GM19035 (cell line): ENCODE measurements around the gene VSTM2A.
"Not testable (repeated sequence)": the region's sequence is repeated elsewhere in the genome, so short reads cannot be mapped to it uniquely, and the experiment has no call there.

Experiments
- ATAC-seq: cut with Tn5 transposase; IDR thresholded peaks from one replicate; pipeline ENCODE4 v1.9.1; 2021; ENCODE audit not compliant: unreplicated experiment

Gene VSTM2A, protein sequence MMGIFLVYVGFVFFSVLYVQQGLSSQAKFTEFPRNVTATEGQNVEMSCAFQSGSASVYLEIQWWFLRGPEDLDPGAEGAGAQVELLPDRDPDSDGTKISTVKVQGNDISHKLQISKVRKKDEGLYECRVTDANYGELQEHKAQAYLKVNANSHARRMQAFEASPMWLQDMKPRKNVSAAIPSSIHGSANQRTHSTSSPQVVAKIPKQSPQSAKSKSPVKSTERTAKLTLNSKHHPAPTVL

DNA sequence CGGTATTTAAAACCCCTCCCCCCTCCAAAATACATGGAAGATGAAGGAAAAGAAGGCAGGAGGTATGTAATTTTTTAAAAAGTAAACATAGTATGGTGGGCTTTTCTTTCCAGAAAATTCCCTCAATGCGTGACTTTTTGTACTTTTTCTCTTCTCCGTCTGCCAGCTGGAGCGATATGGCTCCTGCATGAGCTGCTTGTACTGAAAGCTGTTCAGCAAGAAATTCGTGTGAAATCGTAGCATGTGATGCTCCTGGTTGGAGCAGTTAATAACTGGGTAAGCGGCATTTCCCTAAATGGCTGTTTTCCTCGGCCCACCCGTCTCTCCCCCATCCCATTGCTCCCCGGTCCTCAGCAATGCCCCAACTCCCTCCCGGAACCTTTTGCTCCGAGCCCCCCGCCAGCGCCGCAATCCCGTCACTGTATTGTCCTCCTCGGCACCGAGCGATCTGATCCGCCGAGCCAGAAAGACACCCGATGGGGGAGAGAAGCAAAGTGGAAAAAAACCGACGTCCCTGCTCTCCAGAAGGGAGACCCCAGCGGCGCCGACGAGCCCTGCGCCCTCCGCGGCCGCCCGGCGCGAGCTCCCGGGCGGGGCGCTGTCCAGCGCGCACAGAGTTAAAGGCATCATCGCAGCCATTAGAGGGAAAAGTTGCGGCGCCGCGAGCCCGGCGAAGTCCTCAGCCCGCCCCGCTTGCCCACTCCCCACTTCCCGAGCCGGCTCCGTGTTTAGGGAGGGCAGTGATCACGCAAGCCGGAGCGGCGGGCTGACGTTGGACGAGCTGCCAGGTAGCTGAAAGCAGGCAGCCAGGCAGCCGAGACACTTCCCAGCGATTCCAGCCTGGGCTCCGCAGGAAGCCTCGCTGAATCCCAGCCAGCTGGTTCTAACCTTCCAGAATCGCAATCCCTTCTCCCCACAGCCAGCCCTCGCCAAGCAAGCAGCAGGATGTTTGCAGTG is at the start of gene VSTM2A:
Gene VSTM2A, plus strand, starts transcription at position 707 of the 957 bp plus-strand sequence. CDS start 356 bp downstream, outside the sequence.
- ATAC-seq = no peak

GRCh38 chr7:54504531-54504930 is 37.6 kb upstream of the VSTM2A start:
- ATAC-seq = not testable (repeated sequence)

DNA sequence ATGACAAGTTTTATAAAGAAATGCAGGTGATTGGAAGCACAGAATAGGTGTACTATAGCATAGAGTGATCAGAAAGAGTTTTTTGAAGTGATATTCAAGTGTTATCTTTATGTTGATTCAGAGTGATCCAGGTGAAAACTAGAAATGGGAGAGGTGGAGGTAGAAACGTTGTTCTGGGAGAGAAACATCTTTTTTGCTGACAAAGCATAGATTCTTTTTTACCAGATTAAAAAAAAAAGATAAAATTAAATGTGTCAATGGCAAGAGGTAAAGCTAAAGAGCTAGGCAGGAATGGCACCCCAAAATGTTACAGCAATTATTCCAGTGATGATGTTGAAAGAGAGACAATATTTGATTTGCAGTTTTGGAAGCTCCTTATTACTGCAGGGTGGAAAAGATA is 12.6 kb upstream of the VSTM2A start:
- ATAC-seq = no peak

- ATAC-seq = no peak
Measured at GRCh38 chr7:54538122-54538521, 4.1 kb upstream of the VSTM2A start.

DNA sequence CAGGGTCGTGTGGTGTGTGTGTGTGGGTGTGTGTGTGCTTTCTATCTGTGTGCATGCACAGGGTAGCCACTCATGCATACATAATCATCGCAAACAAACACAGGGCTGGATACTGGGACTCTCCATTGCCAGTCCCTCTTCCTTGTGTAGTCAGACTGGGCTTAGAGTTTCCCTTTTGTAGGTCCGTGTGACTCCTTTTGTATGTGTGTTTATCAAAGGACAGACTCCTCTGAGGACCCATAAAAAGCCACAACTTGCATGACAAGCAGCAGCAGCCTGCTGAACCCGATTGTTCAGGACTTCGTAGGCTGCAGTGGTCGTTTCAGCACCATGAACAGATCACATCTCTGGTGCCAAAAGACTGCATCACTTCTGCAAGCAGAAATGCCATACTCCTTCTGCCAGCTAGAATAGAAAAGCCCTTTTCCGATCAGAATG is 895 bp downstream of the VSTM2A start:
- ATAC-seq = no peak

GRCh38 chr7:54544149-54544526 is 2.0 kb downstream of the VSTM2A start:
- ATAC-seq = no peak

DNA sequence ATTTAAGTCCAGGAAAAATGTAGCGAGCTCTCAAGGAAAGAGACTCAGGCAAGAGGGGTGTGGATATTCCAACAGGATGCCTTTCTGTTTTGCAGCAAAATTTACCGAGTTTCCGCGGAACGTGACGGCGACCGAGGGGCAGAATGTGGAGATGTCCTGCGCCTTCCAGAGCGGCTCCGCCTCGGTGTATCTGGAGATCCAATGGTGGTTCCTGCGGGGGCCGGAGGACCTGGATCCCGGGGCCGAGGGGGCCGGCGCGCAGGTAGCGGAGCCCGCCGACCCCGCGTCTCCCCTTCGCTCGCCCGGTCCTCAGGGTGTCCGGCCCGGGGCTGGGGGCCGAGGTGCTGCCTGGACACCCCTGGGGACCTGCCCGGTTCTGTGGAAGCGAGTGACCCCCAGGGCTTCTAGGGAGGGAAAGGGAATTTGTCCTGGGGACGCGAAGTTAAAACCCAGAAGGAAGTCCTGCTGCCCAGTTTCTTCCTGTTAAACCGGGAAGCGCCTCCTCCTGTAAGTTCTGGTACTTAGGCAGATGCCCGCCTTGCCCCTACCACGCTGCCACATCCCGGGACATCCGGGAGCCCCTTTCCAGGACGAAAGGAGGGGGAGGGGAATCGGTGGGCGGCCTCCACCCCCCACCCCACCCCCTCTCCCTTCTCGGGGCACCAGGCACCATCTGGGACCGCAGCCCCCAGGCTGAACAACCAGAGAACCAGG is 2.5 kb downstream of the VSTM2A start:
- no peak for ATAC-seq

GRCh38 chr7:54545241-54545563 is 3.0 kb downstream of the VSTM2A start:
- no peak for ATAC-seq

DNA sequence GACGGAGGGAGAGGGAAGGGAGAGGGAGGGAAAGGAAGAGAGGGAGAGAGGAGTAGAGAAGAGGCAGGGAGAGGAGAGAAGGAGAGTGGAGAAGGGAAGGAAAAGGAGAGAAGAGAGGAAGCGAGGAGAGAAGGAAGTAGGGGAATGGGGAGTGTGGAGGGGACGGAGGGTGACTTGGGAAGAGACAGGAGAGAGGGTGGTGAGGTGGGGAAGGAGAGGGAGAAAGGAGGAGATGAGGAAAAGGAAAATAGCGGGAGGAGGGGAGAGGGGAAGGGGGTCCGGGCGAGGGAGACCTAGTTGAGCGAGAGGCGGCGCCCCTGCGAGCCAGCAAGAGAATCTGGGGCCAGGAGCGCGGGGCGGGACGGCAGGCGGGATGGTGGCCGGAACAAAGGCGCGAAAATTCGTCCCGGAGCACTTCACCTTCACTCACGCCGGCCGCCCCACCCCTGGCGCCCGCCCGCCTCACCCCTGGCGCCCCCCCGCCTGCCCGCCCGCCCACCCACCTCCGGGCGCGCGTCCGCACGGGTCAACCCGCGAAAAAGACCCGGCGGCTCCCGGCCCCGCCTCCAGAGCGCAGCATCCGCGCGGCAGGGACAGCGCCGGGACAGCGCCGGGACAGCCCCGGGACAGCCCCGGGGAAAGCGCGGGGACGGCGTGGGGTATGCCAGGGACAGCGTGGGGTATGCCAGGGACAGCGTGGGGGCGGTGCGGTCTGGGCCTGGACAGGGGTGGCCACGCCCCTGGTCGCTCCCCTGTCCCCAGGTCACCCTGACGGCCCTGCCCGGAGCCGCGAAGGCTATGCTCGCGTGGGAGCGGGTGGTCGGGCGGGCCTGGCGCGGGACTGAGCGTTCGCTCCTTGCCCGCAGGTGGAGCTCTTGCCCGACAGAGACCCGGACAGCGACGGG is 4.2 kb downstream of the VSTM2A start:
- ATAC-seq = no peak

DNA sequence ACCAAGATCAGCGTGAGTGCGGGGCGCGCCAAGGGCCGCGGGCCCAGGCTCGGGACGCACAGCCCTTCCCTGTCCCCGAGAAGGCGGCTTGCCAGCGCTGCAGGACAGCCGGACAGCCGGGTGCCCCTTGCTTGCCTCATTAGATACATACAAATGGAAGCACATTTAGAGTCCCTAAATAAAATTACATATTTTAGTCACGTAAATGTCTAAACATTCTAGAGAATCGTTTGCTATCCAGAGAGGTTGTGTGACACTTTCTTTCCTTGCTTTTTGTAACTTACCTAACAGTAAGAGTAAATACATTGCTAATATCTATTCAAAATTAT is 4.8 kb downstream of the VSTM2A start:
- no peak for ATAC-seq

GRCh38 chr7:54550471-54550870 is 8.3 kb downstream of the VSTM2A start:
- ATAC-seq = no peak

DNA sequence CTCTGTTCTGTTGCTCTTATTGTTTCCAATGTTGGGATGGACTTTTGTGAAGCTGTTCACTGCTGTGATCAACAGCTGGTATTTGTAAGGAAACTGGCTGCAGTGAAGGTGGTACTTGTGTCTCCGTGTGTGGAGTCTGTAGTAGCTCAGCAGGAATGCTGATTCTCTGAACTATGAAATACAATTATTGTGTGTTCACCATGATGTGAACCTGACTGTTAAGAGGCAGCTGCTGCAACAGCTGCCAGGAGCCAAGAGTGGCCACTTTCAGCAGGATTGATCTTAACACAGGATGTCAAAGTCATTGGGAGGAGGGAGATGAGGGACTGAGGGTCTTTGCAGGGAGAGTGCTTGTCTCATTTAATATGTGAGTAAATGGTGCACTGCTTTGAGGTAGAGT is 13.9 kb downstream of the VSTM2A start:
- no peak for ATAC-seq

DNA sequence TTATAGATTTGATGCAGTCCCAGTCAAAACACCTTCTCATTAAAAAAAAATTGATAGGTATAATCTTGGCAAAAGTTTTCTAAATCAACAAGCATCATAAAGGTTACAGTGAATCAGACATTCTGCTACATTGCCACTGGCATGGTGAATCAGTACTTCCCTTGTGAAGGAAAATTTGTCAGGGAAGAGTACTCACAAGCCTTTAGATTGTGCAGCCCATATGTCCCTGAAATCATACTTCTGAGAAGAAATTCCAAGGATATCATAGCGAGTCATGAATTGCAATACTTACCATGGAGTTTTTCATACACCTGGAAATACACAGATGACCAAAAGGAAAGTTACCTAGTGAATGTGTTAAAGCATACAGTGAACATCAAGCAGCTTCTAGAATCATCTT is 17.2 kb downstream of the VSTM2A start:
- no peak for ATAC-seq

- no peak for ATAC-seq
Measured at GRCh38 chr7:54560198-54560597, 18.0 kb downstream of the VSTM2A start.

GRCh38 chr7:54560723-54561122 is 18.5 kb downstream of the VSTM2A start:
- no peak for ATAC-seq

GRCh38 chr7:54563329-54563916 is 21.2 kb downstream of the VSTM2A start:
- ATAC-seq = no peak

- ATAC-seq = no peak
Measured at GRCh38 chr7:54565432-54565831, 23.3 kb downstream of the VSTM2A start.

DNA sequence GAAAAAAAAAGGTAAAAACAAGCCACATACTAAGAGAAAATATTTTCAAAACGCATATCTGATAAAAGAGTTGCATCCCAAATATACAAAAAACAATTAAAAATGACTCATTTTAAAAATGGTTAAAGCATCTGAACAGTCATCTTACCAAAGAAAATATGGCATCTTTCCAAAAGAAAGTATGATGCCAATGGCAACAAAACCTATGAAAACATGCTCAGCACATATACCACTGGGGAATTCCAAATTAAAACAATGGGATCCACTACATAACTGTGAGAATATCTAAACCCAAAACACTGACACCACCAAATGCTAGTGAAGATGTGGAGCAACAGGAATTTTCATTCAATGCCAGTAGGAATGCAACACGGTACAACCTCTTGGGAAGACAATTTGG is 39.3 kb downstream of the VSTM2A start:
- ATAC-seq = no peak

DNA sequence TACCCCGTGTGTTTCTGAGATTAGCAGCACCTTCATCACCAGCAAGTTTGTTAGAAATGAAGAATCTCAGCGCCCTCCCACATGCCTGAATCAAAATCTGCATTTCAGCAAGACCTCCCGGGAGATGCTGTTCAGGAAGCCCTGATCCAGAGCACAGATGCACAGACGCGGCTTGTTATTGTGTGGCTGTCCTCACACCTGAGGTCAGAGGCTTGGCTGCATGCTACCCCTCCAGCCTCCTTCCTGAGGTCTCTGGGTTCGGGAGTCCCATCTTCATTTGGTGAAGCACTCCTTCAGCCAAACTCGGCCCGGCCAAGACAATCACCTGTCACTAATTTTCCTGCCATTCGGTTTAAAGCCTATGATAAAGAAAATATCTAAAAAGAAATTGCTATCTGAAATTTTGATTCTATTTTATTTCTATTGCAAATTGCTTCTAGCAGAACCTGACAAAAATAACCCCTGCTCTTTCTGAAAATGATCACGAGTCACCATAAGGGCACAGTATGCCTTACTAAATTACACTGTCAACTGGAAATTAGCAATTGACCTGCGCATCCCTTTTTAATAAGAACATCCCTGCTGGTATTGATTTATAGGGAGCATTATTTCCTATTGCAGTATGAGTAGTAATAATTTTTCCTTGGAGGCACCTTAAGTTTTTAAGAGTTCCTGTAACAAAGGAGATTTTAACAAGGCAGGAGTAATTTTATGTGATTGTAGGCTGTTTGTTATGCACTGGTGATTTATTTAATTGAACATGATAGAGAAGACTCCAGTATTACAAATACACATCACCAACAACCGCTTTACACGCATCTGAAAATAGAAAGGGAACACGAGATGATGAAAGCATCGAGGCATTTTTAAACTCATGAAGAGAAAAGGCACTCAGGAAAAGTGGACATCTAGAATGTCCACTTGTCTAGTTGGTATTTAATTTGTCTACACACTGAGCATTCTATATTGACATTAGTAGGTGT is 49.5 kb downstream of the VSTM2A start:
- ATAC-seq = no peak
